HEK293T (cell line): ENCODE data around the gene NUDT22.
A peak's percentile ranks its signal among the peaks of the same experiment; 100 is the strongest.

Experiments used
- CTCF ChIA-PET: fragments of 350-600 bp; formaldehyde crosslinking; extraction: SDS; loops from one replicate; lab custom pipeline; 2021; ENCODE audit warnings: antibody characterized with exemption, inconsistent platforms; lab: Yijun Ruan, JAX
- POLR2A ChIA-PET: fragments of 350-600 bp; formaldehyde crosslinking; extraction: SDS; loops from one replicate; lab custom pipeline; 2020; ENCODE audit warnings: antibody characterized with exemption, inconsistent platforms; lab: Yijun Ruan, JAX
- DNase-seq: peaks from one replicate; pipeline ENCODE4 v3.0.0; 2012; ENCODE audit warnings: mixed read lengths; ENCODE audit errors: extremely low spot score
- ARNT ChIP-seq: fragments of 450-650 bp; IDR thresholded peaks from 2 replicates; pipeline ENCODE4 v1.6.1; 2017; ENCODE audit warnings: mild to moderate bottlenecking
- BHLHE40 ChIP-seq: fragments of 450-650 bp; IDR thresholded peaks from 2 replicates; pipeline ENCODE4 v1.6.1; 2016; ENCODE audit warnings: mild to moderate bottlenecking, moderate library complexity, borderline replicate concordance
- CTBP1 ChIP-seq: fragments of 450-650 bp; IDR thresholded peaks from 2 replicates; pipeline ENCODE4 v1.6.1; 2016; ENCODE audit warnings: borderline replicate concordance
- ELF4 ChIP-seq: fragments of 450-650 bp; IDR thresholded peaks from 2 replicates; pipeline ENCODE4 v1.6.1; 2017; ENCODE audit warnings: antibody characterized with exemption
- FOXA1 ChIP-seq: fragments of 450-650 bp; IDR thresholded peaks from 2 replicates; pipeline ENCODE4 v1.6.1; 2016; ENCODE audit warnings: mild to moderate bottlenecking
- FOXK2 ChIP-seq: fragments of 450-650 bp; IDR thresholded peaks from 2 replicates; pipeline ENCODE4 v1.6.1; 2016; ENCODE audit warnings: mild to moderate bottlenecking
- FOXM1 ChIP-seq: fragments of 450-650 bp; IDR thresholded peaks from 2 replicates; pipeline ENCODE4 v1.6.1; 2017; ENCODE audit warnings: mild to moderate bottlenecking, borderline replicate concordance
- HDGF ChIP-seq: fragments of 450-650 bp; IDR thresholded peaks from 2 replicates; pipeline ENCODE4 v1.6.1; 2017; ENCODE audit warnings: antibody characterized with exemption, borderline replicate concordance
- L3MBTL2 ChIP-seq: fragments of 450-650 bp; conservative IDR thresholded peaks from 2 replicates; pipeline ENCODE4 v1.6.1; 2016; ENCODE audit warnings: mild to moderate bottlenecking
- LEF1 ChIP-seq: fragments of 450-650 bp; IDR thresholded peaks from 2 replicates; pipeline ENCODE4 v1.6.1; 2017; ENCODE audit warnings: mild to moderate bottlenecking, borderline replicate concordance
- NFRKB ChIP-seq: fragments of 450-650 bp; IDR thresholded peaks from 2 replicates; pipeline ENCODE4 v1.6.1; 2016; ENCODE audit warnings: mild to moderate bottlenecking, moderate library complexity
- PKNOX1 ChIP-seq: fragments of 450-650 bp; IDR thresholded peaks from 2 replicates; pipeline ENCODE4 v1.6.1; 2016
- SP1 ChIP-seq: fragments of 450-650 bp; IDR thresholded peaks from 2 replicates; pipeline ENCODE4 v1.6.1; 2017
- SUZ12 ChIP-seq: fragments of 450-650 bp; IDR thresholded peaks from 2 replicates; pipeline ENCODE4 v1.6.1; 2016; ENCODE audit warnings: mild to moderate bottlenecking
- TARDBP ChIP-seq: fragments of 450-650 bp; IDR thresholded peaks from 2 replicates; pipeline ENCODE4 v1.6.1; 2016
- ZNF384 ChIP-seq: fragments of 450-650 bp; IDR thresholded peaks from 2 replicates; pipeline ENCODE4 v1.6.1; 2016

The NUDT22 gene

GRCh38 chr11:64181506-64182411, 44.3 kb upstream of the NUDT22 start:
- peak; percentile 79 for DNase-seq
- CTCF ChIA-PET: interaction anchor here (0.6 to 0.7 kb wide), 2 partner anchors 68 to 143 kb away, joined by 3 read pairs; no protein-coding TSS in a partner anchor
- TF ChIP-seq ARNT: no peak
- TF ChIP-seq L3MBTL2: peak; percentile 58
- TF ChIP-seq HDGF: no peak
- POLR2A ChIA-PET: interaction anchor here (0.7 to 2.6 kb wide), 10 partner anchors 12 to 136 kb away, joined by 3 to 20 read pairs (median 4); partner anchors contain the start of genes MACROD1, NUDT22, PRDX5 and TRPT1

- POLR2A ChIA-PET: interaction anchor here (1.2 to 2.5 kb wide), 5 partner anchors 9 to 85 kb away, joined by 3 to 27 read pairs (median 4); partner anchors contain the start of gene MACROD1
- CTCF ChIA-PET: no interaction called here
- TF ChIP-seq ELF4: no peak
- no peak for TF ChIP-seq PKNOX1
- no peak for TF ChIP-seq CTBP1
- no peak for TF ChIP-seq FOXK2
- no peak for TF ChIP-seq HDGF
- no peak for TF ChIP-seq ARNT
- TF ChIP-seq NFRKB: no peak
- TF ChIP-seq SP1: no peak
- no peak for TF ChIP-seq TARDBP
- TF ChIP-seq ZNF384: no peak
- no peak for TF ChIP-seq FOXA1
- TF ChIP-seq SUZ12: no peak
- TF ChIP-seq BHLHE40: no peak
- no peak for TF ChIP-seq FOXM1
- TF ChIP-seq LEF1: no peak
- TF ChIP-seq L3MBTL2: no peak
- DNase-seq: no peak
Measured at GRCh38 chr11:64183890-64184289, 42.2 kb upstream of the NUDT22 start.

GRCh38 chr11:64185175-64185692, 40.8 kb upstream of the NUDT22 start:
- POLR2A ChIA-PET: interaction anchor here (0.6 to 2.5 kb wide), 37 partner anchors 9 to 319 kb away, joined by 3 to 27 read pairs (median 4); partner anchors contain the start of genes COX8A, DNAJC4, FERMT3 and MACROD1
- CTCF ChIA-PET: interaction anchor here (2.2 kb wide), 1 partner anchor 20 kb away, joined by 18 read pairs; no protein-coding TSS in a partner anchor
- no peak for DNase-seq
- peak; percentile 49; the same call in 1 of the 2 replicates for TF ChIP-seq LEF1
- TF ChIP-seq PKNOX1: no peak
- TF ChIP-seq ARNT: no peak
- no peak for TF ChIP-seq TARDBP
- TF ChIP-seq FOXM1: no peak
- TF ChIP-seq ZNF384: no peak
- TF ChIP-seq SP1: no peak
- peak; percentile 74 for TF ChIP-seq ELF4
- no peak for TF ChIP-seq SUZ12
- TF ChIP-seq L3MBTL2: peak; percentile 97
- TF ChIP-seq FOXK2: no peak
- TF ChIP-seq NFRKB: no peak
- no peak for TF ChIP-seq CTBP1
- no peak for TF ChIP-seq FOXA1
- TF ChIP-seq BHLHE40: no peak
- no peak for TF ChIP-seq HDGF

GRCh38 chr11:64185693-64186491, 40.2 kb upstream of the NUDT22 start, which contains the start of gene STIP1:
Gene STIP1, plus strand, starts transcription at chr11:64186171. Its CDS starts 91 bp downstream, at chr11:64186262.
- DNase-seq: peak; percentile 94
- TF ChIP-seq FOXK2 (no peak), NFRKB (no peak), PKNOX1 (peak; percentile 100), ARNT (peak; percentile 90), L3MBTL2 (peak; percentile 73), TARDBP (no peak), CTBP1 (no peak), FOXA1 (no peak), SP1 (no peak), LEF1 (no peak; the same call in 1 of the 2 replicates)
- POLR2A ChIA-PET: interaction anchor here (0.7 to 2.5 kb wide), 28 partner anchors 10 to 320 kb away, joined by 3 to 27 read pairs (median 6); partner anchors contain the start of genes COX8A, FERMT3, MACROD1 and NUDT22
- CTCF ChIA-PET: interaction anchor here (2.2 kb wide), 1 partner anchor 19 kb away, joined by 18 read pairs; no protein-coding TSS in a partner anchor
